Measurements from ENCODE around the gene SEC22B. TPM values are rescaled to one million over a fixed set of nuclear protein-coding genes. Genes with fewer than 3 reads are reported as not detected.
"Not testable (repeated sequence)": the region's sequence is repeated elsewhere in the genome, so short reads cannot be mapped to it uniquely, and the experiment has no call there.

SEC22B gene
- total RNA-seq, 2 experiments from 2014 or later: 23.2 to 24.9 TPM

- ATAC-seq (ENCODE audit: poor library complexity); CTCF ChIA-PET; intact Hi-C loops (cut with DNase I, micrococcal nuclease): not testable (repeated sequence)
Measured at GRCh38 chr1:120112212-120112611, 64.1 kb downstream of the SEC22B start.

GRCh38 chr1:120111771-120112170 is 64.5 kb downstream of the SEC22B start:
- H3K4me1 ChIP-seq (ENCODE audit: insufficient read depth, low read length); H3K27me3 Mint-ChIP-seq; H3K36me3 ChIP-seq (ENCODE audit: insufficient read depth, low read length); H3K36me3 Mint-ChIP-seq (ENCODE audit: low read depth); H3K9me3 Mint-ChIP-seq; H3K27ac Mint-ChIP-seq; DNase-seq; CTCF ChIA-PET; POLR2A ChIA-PET; H3K27ac ChIP-seq (ENCODE audit: low read depth in 1 of 2, low read length in 2 of 2); ATAC-seq (ENCODE audit: poor library complexity); H3K4me3 ChIP-seq (ENCODE audit: low read length); H3K9me3 ChIP-seq (ENCODE audit: control insufficient read depth in 1 of 2, insufficient read depth in 1 of 2, low read length in 2 of 2); H3K27me3 ChIP-seq (ENCODE audit: control insufficient read depth in 1 of 2, insufficient read depth in 2 of 2, low read length in 2 of 2); H3K4me3 Mint-ChIP-seq; H3K4me1 Mint-ChIP-seq (ENCODE audit: low read depth); intact Hi-C loops (cut with DNase I, micrococcal nuclease): not testable (repeated sequence)

More at GRCh38 chr1:120112212-120112611, 64.1 kb downstream of the SEC22B start:
- H3K36me3 ChIP-seq (ENCODE audit: insufficient read depth, low read length); H3K27ac Mint-ChIP-seq; H3K4me3 ChIP-seq (ENCODE audit: low read length); POLR2A ChIA-PET; H3K4me1 ChIP-seq (ENCODE audit: insufficient read depth, low read length); DNase-seq; H3K4me3 Mint-ChIP-seq; H3K27me3 Mint-ChIP-seq; H3K27me3 ChIP-seq (ENCODE audit: control insufficient read depth in 1 of 2, insufficient read depth in 2 of 2, low read length in 2 of 2); H3K27ac ChIP-seq (ENCODE audit: low read depth in 1 of 2, low read length in 2 of 2); H3K36me3 Mint-ChIP-seq (ENCODE audit: low read depth); H3K9me3 ChIP-seq (ENCODE audit: control insufficient read depth in 1 of 2, insufficient read depth in 1 of 2, low read length in 2 of 2); H3K9me3 Mint-ChIP-seq; H3K4me1 Mint-ChIP-seq (ENCODE audit: low read depth): not testable (repeated sequence)

GRCh38 chr1:120111008-120111407 is 65.3 kb downstream of the SEC22B start:
- H3K27ac ChIP-seq (ENCODE audit: low read depth in 1 of 2, low read length in 2 of 2); intact Hi-C loops (cut with DNase I, micrococcal nuclease); H3K4me3 Mint-ChIP-seq; H3K9me3 Mint-ChIP-seq; H3K27ac Mint-ChIP-seq; H3K4me1 ChIP-seq (ENCODE audit: insufficient read depth, low read length); H3K36me3 ChIP-seq (ENCODE audit: insufficient read depth, low read length); POLR2A ChIA-PET; H3K36me3 Mint-ChIP-seq (ENCODE audit: low read depth); H3K27me3 ChIP-seq (ENCODE audit: control insufficient read depth in 1 of 2, insufficient read depth in 2 of 2, low read length in 2 of 2); H3K4me3 ChIP-seq (ENCODE audit: low read length); ATAC-seq (ENCODE audit: poor library complexity); DNase-seq; CTCF ChIA-PET; H3K4me1 Mint-ChIP-seq (ENCODE audit: low read depth); H3K9me3 ChIP-seq (ENCODE audit: control insufficient read depth in 1 of 2, insufficient read depth in 1 of 2, low read length in 2 of 2); H3K27me3 Mint-ChIP-seq: not testable (repeated sequence)

GRCh38 chr1:120109656-120110055 is 66.7 kb downstream of the SEC22B start:
- CTCF ChIA-PET; H3K36me3 Mint-ChIP-seq (ENCODE audit: low read depth); H3K27me3 Mint-ChIP-seq; H3K36me3 ChIP-seq (ENCODE audit: insufficient read depth, low read length); H3K27me3 ChIP-seq (ENCODE audit: control insufficient read depth in 1 of 2, insufficient read depth in 2 of 2, low read length in 2 of 2); H3K27ac ChIP-seq (ENCODE audit: low read depth in 1 of 2, low read length in 2 of 2); H3K4me1 Mint-ChIP-seq (ENCODE audit: low read depth); H3K4me1 ChIP-seq (ENCODE audit: insufficient read depth, low read length); H3K9me3 ChIP-seq (ENCODE audit: control insufficient read depth in 1 of 2, insufficient read depth in 1 of 2, low read length in 2 of 2); DNase-seq; POLR2A ChIA-PET; intact Hi-C loops (cut with DNase I, micrococcal nuclease); H3K9me3 Mint-ChIP-seq; H3K4me3 ChIP-seq (ENCODE audit: low read length); H3K4me3 Mint-ChIP-seq; H3K27ac Mint-ChIP-seq; ATAC-seq (ENCODE audit: poor library complexity): not testable (repeated sequence)

GRCh38 chr1:120109180-120109579 is 67.1 kb downstream of the SEC22B start:
- H3K4me3 Mint-ChIP-seq; H3K9me3 ChIP-seq (ENCODE audit: control insufficient read depth in 1 of 2, insufficient read depth in 1 of 2, low read length in 2 of 2); H3K36me3 Mint-ChIP-seq (ENCODE audit: low read depth); CTCF ChIA-PET; H3K9me3 Mint-ChIP-seq; H3K4me1 Mint-ChIP-seq (ENCODE audit: low read depth); H3K4me3 ChIP-seq (ENCODE audit: low read length); intact Hi-C loops (cut with DNase I, micrococcal nuclease); DNase-seq; H3K27ac Mint-ChIP-seq; H3K27me3 ChIP-seq (ENCODE audit: control insufficient read depth in 1 of 2, insufficient read depth in 2 of 2, low read length in 2 of 2); POLR2A ChIA-PET; ATAC-seq (ENCODE audit: poor library complexity); H3K27ac ChIP-seq (ENCODE audit: low read depth in 1 of 2, low read length in 2 of 2); H3K36me3 ChIP-seq (ENCODE audit: insufficient read depth, low read length); H3K4me1 ChIP-seq (ENCODE audit: insufficient read depth, low read length); H3K27me3 Mint-ChIP-seq: not testable (repeated sequence)

GRCh38 chr1:120105288-120105687 is 71.0 kb downstream of the SEC22B start:
- H3K4me1 Mint-ChIP-seq (ENCODE audit: low read depth); H3K4me1 ChIP-seq (ENCODE audit: insufficient read depth, low read length); H3K9me3 ChIP-seq (ENCODE audit: control insufficient read depth in 1 of 2, insufficient read depth in 1 of 2, low read length in 2 of 2); H3K27me3 Mint-ChIP-seq; H3K9me3 Mint-ChIP-seq; H3K27ac ChIP-seq (ENCODE audit: low read depth in 1 of 2, low read length in 2 of 2); H3K36me3 ChIP-seq (ENCODE audit: insufficient read depth, low read length); H3K4me3 ChIP-seq (ENCODE audit: low read length); POLR2A ChIA-PET; H3K27me3 ChIP-seq (ENCODE audit: control insufficient read depth in 1 of 2, insufficient read depth in 2 of 2, low read length in 2 of 2); intact Hi-C loops (cut with DNase I, micrococcal nuclease); CTCF ChIA-PET; H3K36me3 Mint-ChIP-seq (ENCODE audit: low read depth); H3K4me3 Mint-ChIP-seq; H3K27ac Mint-ChIP-seq; ATAC-seq (ENCODE audit: poor library complexity); DNase-seq: not testable (repeated sequence)

GRCh38 chr1:120103768-120104167 is 72.6 kb downstream of the SEC22B start:
- DNase-seq; H3K36me3 ChIP-seq (ENCODE audit: insufficient read depth, low read length); H3K4me3 ChIP-seq (ENCODE audit: low read length); POLR2A ChIA-PET; ATAC-seq (ENCODE audit: poor library complexity); H3K27me3 ChIP-seq (ENCODE audit: control insufficient read depth in 1 of 2, insufficient read depth in 2 of 2, low read length in 2 of 2); intact Hi-C loops (cut with DNase I, micrococcal nuclease); H3K27me3 Mint-ChIP-seq; H3K9me3 Mint-ChIP-seq; CTCF ChIA-PET; H3K4me1 ChIP-seq (ENCODE audit: insufficient read depth, low read length); H3K4me3 Mint-ChIP-seq; H3K27ac ChIP-seq (ENCODE audit: low read depth in 1 of 2, low read length in 2 of 2); H3K36me3 Mint-ChIP-seq (ENCODE audit: low read depth); H3K9me3 ChIP-seq (ENCODE audit: control insufficient read depth in 1 of 2, insufficient read depth in 1 of 2, low read length in 2 of 2); H3K4me1 Mint-ChIP-seq (ENCODE audit: low read depth); H3K27ac Mint-ChIP-seq: not testable (repeated sequence)
